ENCODE measurements around the gene SMIM20.

GRCh38 chr4:25936696-25937095 lies 22.7 kb downstream of the SMIM20 start:
- TF ChIP-seq CTCF (IDR thresholded peaks at IDR 0.05 in 4 of 5, conservative IDR thresholded peaks at IDR 0.05 in 1 of 5) (no peak), POLR2A (IDR thresholded peaks at IDR 0.05) (no peak)

All from gastrocnemius medialis (tissue), 4 donors.